C4-2B (cell line): ENCODE data around the gene SMARCA2.

Experiments
- ZFX ChIP-seq: fragments of 450-650 bp; IDR thresholded peaks from 2 replicates; pipeline ENCODE4 v1.6.1; 2017
- TF ChIP-seq, protein P1 (sequence below): fragments of 450-650 bp; conservative IDR thresholded peaks from 2 replicates; pipeline ENCODE4 v1.5.1; 2017; ENCODE audit warnings: mild to moderate bottlenecking

DNA sequence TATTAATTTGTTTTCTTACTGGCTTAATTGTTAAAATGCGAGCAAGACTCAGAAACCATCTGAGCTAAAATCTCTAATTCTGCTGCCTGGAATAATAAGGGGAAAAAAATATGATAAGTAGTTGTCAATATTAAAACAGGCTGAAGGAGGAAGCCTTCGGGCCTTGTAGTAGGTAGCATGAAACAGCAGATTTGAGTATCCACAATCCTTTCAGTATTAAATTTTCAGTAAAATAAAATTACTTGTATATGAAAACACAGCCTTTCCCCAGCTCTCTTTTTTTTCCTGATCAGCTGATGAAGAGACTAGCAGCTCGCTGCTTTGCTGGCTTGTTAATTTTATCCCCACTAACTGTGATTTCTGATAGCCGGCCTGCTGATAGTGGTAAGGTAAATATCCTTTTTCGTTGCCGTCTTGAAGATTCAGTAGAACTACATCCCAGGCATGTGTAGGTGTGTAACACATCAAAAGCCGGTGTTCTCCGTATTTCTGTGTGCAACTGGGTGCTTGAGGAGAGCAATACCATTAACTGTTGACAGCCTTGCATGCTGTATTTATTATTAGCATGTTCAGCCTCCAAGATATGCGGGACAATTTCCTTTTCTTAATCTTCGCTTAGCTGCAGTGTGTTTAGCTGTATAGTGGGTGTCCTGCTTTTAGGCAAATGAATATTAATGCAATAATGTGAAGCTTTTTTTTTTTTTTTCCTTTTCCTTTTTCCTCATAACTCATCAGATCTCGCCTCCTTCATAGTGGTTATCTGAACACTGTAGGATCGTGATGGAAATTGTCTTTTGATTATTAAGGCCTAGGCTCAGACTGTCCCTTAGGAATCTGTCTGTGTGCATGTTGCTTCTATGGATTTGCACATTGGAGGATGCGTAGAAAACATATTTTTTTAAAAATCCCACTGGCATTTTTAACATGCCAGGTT is 144.6 kb downstream of the SMARCA2 start:
- TF ChIP-seq, protein P1, sequence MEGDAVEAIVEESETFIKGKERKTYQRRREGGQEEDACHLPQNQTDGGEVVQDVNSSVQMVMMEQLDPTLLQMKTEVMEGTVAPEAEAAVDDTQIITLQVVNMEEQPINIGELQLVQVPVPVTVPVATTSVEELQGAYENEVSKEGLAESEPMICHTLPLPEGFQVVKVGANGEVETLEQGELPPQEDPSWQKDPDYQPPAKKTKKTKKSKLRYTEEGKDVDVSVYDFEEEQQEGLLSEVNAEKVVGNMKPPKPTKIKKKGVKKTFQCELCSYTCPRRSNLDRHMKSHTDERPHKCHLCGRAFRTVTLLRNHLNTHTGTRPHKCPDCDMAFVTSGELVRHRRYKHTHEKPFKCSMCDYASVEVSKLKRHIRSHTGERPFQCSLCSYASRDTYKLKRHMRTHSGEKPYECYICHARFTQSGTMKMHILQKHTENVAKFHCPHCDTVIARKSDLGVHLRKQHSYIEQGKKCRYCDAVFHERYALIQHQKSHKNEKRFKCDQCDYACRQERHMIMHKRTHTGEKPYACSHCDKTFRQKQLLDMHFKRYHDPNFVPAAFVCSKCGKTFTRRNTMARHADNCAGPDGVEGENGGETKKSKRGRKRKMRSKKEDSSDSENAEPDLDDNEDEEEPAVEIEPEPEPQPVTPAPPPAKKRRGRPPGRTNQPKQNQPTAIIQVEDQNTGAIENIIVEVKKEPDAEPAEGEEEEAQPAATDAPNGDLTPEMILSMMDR = no peak
- TF ChIP-seq ZFX = peak; percentile 17; the same call in 1 of the 2 replicates
